ENCODE measurements around the gene CDH13.

CDH13 gene

DNA sequence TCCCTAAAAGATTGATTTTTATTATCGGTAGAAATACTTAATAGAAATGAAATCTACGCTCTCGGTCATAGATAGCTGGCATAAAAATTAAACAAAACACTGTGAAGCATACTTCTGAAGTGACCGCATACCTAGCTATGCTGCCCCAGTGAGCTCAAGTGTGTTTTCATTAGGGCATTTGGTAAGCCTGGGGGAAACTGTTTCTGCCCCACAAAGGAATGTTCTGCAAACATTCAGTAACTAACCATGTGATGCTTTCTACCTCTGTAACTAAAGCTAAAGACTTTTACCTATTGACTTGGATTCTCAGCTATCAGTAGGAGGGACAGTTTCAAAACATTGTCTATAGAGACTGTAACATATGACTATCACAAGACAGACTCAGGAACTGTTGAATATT, 1087.5 kb downstream of the CDH13 start:
- no peak for DNase-seq

GRCh38 chr16:83715217-83715920, 1088.6 kb downstream of the CDH13 start:
- DNase-seq = no peak

DNA sequence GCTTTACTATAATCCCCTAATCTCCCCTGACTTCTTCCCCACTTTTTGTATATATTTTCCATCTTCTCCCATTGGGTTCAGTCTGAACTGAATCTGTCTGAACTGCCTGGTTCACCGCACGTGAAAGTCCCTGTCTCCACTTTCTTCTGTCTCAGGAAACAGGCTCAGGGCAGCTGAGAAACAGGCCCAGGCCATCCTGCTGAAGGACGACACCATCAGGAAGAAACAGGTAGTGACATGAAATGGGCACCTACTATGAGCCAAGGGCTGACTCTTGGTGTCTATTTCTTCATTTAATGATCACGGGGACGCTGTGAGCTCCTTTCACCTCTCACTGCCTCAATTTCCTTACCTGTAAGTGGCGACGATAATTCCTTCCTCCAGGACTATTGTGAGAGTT, 1090.5 kb downstream of the CDH13 start:
- no peak for DNase-seq

DNA sequence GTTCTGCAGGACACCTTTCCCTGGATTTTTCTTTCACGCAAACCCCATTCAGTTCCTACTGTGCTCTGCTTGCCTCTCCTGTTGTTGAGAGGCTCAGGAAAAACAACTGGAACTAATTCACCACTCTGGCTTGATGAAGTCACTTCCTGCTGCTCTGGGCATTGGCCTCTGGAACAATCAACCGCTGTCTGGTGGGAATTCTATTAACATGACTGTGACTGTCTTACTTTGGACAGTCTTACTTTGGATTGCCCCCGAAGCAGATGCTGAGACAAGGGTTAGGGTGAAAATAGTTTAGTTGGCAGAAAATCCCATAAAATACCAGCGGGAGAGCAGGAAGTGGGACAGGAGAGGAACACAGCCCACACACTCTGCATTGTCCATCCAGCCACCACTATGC, 1091.0 kb downstream of the CDH13 start:
- no peak for DNase-seq

- no peak for DNase-seq
Measured at GRCh38 chr16:83720213-83720612, 1093.4 kb downstream of the CDH13 start.

DNA sequence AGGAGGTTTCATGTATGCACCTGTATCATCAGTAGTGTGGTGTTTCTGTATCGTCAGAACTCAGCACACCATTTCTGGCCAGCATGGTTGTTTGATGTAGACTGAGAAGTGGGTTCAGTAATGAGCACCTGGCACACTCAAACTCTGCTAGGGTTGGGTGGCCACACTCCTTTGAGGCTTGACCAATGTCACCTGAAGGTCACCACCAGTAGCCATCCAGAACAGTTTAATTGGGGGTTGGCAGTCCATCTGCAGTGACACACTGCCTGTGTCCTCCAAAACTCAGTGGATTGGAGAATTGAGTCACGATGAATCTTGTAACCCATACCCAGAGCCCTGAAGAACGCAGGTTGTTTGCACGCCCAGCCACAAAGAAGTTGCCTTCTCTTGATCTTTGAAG, 1094.2 kb downstream of the CDH13 start:
- no peak for DNase-seq

GRCh38 chr16:83721676-83722075, 1094.9 kb downstream of the CDH13 start:
- no peak for DNase-seq

GRCh38 chr16:83722456-83723183, 1095.9 kb downstream of the CDH13 start:
- no peak for DNase-seq

DNA sequence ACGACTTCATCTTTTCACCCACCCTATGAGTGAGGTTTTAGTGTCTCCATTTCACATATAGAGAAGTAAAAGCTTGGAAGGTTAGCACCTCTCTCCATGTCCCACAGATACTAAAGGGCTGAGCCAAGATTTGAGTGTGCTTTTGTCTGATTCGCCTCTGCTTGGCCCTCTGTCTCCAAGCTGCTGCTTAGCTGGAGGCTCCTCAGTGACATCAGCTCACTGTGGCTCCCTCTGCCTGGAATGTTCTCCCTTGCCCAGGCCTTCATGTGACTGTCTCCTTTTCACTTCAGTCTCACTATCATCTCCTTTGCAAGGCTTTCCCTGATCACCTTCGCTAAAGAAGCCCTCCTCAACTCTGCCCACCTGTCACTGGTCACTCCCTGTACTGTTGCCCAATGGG, 1096.5 kb downstream of the CDH13 start:
- DNase-seq = no peak

GRCh38 chr16:83723901-83724300, 1097.1 kb downstream of the CDH13 start:
- no peak for DNase-seq

DNA sequence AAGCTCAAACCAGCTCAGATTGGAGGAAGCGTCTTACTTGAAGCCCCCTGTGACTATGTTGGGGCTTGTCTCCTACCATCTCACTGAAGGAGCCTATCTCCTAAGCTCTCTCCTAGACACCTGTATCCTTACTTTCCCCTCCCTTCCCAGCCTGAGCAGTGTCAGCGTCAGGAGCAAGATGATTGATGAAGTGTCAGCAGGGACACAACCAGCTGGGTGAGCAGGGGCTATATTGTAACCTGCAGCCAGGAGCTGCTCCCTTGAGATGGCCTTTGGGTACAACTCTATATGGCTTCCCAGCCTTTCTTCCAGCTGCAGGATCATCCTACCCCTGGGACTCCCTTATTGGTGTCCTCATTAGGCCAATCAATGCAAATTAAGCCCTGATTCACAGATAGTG, 1097.8 kb downstream of the CDH13 start:
- no peak for DNase-seq

DNA sequence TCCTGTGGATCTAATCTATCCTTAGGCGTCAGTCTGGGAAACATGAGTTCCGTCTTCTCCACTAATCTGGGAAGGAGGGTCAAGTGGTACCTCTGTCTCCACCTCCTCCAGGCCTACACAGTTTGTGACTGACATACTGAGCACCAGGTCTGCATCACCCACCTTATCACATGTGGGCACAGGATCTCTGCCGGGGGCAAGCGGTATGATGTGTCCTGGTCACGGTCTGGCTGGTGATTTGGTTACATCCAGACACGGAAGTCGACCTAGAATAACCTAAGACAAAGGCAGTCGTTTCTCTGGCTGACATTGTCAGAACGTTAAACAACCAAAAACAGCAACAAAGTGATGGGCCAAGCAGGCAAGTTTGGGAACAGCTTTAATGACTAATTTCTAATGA, 1098.5 kb downstream of the CDH13 start:
- no peak for DNase-seq

GRCh38 chr16:83727018-83727417, 1100.2 kb downstream of the CDH13 start:
- DNase-seq = no peak

GRCh38 chr16:83727751-83728352, 1101.1 kb downstream of the CDH13 start:
- DNase-seq = no peak

DNA sequence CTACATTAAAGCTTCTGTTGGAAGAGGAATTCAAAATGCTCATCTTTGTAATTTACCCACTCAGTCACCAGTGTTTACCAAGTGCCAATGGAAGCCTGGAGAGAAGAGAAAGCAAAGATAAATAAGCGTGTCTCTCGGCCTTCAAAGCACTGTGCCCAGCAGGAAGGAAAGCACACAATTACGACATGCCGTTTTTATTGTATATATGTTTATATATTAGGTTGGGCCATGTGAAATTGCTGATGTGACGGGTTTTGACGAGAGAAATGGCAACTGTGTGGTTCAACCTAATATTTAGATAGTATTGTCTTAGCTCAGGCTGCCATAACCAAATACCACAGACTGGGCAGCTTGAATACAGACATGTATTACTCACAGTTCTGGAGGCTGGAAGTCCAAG, 1101.7 kb downstream of the CDH13 start:
- no peak for DNase-seq

GRCh38 chr16:83730812-83731211, 1104.0 kb downstream of the CDH13 start:
- DNase-seq = no peak

- DNase-seq = no peak
Measured at GRCh38 chr16:83732536-83732935, 1105.8 kb downstream of the CDH13 start.

DNA sequence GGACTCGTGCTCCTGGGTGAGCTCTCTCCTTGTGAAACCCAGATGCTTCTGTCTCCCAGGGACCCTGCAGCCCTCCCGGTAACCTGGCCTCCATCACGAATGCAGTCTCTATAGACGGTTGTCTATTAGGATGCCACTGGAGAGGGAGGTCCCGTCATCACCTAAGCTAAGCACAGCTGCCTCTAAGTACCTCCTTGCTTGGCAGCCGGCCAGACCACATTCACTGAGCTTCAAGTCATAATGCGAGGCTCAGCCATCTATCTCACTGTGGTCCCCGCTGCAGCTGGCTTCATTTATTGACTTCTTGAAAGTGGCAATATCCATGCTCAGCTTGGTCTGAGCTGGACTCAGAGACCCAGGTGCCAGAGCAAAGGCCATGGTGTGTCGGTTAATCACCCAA, 1106.5 kb downstream of the CDH13 start:
- DNase-seq = no peak

- no peak for DNase-seq
Measured at GRCh38 chr16:83734136-83734535, 1107.4 kb downstream of the CDH13 start.

DNA sequence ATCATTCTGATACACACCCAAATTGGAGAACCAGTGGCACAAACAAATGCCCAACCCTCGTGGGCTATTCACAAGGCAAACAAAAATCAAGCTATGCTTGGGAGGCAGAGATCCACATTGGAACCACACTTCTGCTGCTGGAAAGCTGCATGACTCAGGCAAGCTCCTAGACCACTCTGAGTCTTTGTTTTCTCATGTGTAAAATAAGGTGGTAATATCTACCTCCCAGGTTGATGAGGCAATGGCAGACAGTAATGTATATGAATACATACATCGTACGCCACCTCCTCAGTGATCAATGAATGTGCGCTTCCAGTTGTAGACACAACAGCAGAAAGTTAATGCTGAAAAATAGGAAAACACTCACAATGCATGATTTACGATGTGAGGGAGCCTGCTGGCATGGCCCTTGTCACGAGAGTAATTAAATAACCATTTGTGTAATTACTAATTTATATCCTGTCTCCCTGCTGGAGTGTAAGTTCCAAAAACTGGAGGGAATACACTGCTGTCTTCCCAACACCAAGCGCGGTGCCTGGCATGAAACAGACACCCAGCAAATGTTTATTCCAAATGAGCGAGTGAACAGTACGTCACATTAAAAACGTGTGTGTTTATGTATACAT, 1111.1 kb downstream of the CDH13 start:
- no peak for DNase-seq

- no peak for DNase-seq
Measured at GRCh38 chr16:83738923-83739503, 1112.2 kb downstream of the CDH13 start.

DNA sequence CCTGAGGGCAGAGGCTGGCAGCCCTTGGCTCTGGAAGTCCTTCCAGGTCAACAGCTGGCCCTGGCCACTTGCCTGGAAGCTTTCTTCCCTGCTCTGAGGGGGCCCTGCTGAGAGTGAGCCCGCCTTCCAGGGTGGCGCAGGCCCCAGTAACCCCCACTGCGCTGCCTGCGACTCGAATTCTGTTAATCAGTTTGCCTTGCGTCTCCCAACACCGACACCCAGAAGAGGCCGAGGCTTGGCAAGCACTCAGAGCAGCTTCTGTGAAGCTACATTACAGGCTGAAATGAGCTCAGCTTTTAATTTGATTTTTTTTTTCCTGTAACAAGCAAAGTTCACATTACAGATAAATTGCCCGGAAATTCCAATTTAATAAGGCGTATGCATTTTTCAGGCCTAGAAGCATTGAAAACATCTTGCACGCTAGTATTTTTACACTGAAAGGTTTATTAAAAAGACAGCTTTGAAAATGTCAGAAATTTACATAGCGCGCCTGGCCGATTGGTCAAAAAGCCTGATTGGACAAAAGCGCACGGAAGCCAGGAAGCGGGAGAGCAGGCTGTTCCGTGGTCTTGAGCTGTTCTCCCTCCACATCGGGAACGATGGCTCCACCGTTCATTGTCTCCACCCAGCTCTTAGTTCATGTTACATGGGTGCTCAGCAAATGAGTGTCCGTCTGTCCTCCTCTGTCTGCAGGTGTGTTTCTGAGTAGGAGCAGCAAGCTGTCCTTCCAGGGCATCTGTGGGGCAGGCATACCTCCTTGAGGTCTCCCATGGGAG, 1115.5 kb downstream of the CDH13 start:
- no peak for DNase-seq

DNA sequence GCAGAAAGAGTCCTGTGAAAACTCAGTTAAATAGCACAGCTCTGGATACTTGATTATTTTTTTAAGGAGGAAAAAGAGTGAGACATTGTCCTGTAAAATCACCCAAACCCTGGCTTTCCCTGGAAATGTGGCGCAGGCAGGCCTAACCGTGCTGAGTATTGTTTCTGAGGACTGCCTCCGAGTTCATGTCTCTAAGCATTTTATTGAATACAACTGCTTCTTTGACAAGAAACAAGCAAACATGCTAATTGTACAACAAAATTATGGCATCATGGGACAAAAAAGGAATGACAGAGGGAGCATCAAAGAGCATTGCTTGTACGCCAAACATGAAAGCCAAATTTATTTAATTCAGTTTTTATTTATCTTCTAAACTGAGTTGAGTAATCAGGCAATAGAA, 1116.5 kb downstream of the CDH13 start:
- DNase-seq = no peak
